ENCODE results near the gene CD160. TPM values are rescaled to one million over a fixed set of nuclear protein-coding genes. Genes with fewer than 3 reads are reported as not detected.
A peak's percentile ranks its signal among the peaks of the same experiment; 100 is the strongest.
"Not testable (repeated sequence)": the region's sequence is repeated elsewhere in the genome, so short reads cannot be mapped to it uniquely, and the experiment has no call there.

CD160 gene
- total and polyA plus RNA-seq, 4 donors, result 0.21 to 0.63 (median 0.52) TPM

DNA sequence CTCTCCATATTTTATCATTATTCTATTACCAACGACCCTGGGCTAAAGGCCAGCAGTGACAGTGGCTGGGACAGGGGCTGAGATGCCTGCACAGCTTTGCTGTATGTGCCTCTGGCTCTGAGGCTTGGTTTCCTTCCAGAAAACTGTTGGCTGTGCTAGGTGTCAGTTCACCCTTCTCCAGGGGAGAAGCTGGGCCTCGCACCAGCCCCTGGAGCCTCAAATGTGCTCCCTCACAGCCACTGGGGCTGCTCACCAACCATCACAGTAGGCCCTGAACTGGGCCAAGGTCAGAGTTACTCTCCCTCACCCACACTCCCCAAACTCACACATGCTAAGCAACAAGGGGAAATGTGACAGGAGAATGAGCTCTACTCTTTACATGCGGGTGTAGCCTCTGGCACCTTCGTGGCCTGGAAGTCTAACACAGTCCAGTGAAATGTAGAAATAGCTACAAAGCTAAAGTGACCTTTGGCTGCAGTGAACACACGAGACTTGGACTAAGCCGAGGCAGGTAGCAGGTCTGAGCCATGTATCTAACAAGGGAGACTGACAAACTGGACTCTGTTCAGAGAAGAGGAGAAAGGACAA lies 4.7 kb upstream of the CD160 start:
- H3K36me3 ChIP-seq (ENCODE audit: control insufficient read depth in 4 of 4, insufficient read depth in 4 of 4, low read length in 4 of 4), result no peaks in the 10 kb centered on the region
- DNase-seq, result peak; percentile 22 to 51 (median 40)
- H3K4me1 ChIP-seq (ENCODE audit: control insufficient read depth in 5 of 5, insufficient read depth in 5 of 5, low read length in 5 of 5), result no peaks in the 10 kb centered on the region
- H3K27ac ChIP-seq (ENCODE audit: low read depth in 1 of 2, low read length in 1 of 2), result no peak overlapping the region
- H3K9ac ChIP-seq (ENCODE audit: insufficient read depth in 1 of 2, low read length in 2 of 2), result no peak overlapping the region
- WGBS, 2 donors, result 80% methylated on average over 6 of the region's 6 CpGs
- no peak overlapping the region for H3K4me3 ChIP-seq
- ATAC-seq (ENCODE audit: insufficient read depth, low FRiP score), result no peak
- TF ChIP-seq, protein P1, sequence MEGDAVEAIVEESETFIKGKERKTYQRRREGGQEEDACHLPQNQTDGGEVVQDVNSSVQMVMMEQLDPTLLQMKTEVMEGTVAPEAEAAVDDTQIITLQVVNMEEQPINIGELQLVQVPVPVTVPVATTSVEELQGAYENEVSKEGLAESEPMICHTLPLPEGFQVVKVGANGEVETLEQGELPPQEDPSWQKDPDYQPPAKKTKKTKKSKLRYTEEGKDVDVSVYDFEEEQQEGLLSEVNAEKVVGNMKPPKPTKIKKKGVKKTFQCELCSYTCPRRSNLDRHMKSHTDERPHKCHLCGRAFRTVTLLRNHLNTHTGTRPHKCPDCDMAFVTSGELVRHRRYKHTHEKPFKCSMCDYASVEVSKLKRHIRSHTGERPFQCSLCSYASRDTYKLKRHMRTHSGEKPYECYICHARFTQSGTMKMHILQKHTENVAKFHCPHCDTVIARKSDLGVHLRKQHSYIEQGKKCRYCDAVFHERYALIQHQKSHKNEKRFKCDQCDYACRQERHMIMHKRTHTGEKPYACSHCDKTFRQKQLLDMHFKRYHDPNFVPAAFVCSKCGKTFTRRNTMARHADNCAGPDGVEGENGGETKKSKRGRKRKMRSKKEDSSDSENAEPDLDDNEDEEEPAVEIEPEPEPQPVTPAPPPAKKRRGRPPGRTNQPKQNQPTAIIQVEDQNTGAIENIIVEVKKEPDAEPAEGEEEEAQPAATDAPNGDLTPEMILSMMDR (IDR thresholded peaks at IDR 0.05; ENCODE audit: control extremely low read depth, extremely low read depth), result no peak
- peaks cover 0 to 4% (median 2%) of the 10 kb centered on the region in 3 donors for H3K27me3 ChIP-seq (ENCODE audit: control insufficient read depth in 3 of 3, insufficient read depth in 3 of 3, low read length in 2 of 3)
- H3K9me3 ChIP-seq (ENCODE audit: control insufficient read depth in 4 of 4, insufficient read depth in 3 of 4, low read length in 3 of 4), result peaks cover 0 to 2% (median 0%) of the 10 kb centered on the region in 4 donors

DNA sequence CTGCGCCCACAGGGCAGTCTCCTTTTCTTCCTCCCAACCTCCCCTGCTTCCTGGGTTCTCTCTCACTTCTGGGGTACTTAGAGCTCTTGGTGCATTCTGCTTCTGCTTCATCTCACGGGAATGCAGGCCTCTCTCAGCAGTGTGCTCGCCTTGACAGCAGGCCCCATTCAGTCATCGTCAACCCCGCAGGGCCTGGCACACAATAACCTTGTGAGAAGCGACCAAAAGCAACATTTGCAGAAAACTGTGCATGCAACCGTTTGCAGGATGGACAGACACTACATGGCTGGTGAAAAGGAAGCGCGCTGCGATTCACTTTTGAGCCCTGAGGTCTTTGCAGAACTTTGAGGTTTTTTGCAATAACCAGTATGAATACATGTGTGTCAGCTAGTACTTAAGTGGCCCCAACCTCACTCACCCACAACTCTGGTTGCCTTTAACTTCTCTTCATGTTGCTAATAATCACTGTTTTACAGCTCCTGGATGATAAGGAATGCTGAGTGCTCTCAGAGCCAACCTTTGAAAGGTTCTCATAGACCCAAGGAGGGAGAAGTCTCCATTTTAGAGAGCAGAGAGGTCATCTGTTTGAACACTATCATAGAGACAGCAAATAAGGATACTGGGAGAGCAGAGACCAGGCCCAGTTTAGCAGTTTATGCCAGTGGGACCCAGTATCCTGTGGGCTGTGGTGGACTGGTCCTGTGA lies 2.5 kb upstream of the CD160 start:
- WGBS, 2 donors, result 73 to 74% methylated on average over 10 of the region's 10 CpGs
- Histone ChIP-seq H3K27me3 (ENCODE audit: control insufficient read depth in 3 of 3, insufficient read depth in 3 of 3, low read length in 2 of 3) (peaks cover 0 to 10% (median 2%) of the 10 kb centered on the region in 3 donors), H3K4me1 (ENCODE audit: control insufficient read depth in 5 of 5, insufficient read depth in 5 of 5, low read length in 5 of 5) (peaks cover 0 to 8% (median 3%) of the 10 kb centered on the region in 5 donors), H3K27ac (ENCODE audit: low read depth in 1 of 2, low read length in 1 of 2) (no peak overlapping the region), H3K36me3 (ENCODE audit: control insufficient read depth in 4 of 4, insufficient read depth in 4 of 4, low read length in 4 of 4) (no peaks in the 10 kb centered on the region), H3K9me3 (ENCODE audit: control insufficient read depth in 4 of 4, insufficient read depth in 3 of 4, low read length in 3 of 4) (peaks cover 0 to under 1% (median 0%) of the 10 kb centered on the region in 4 donors), H3K9ac (ENCODE audit: insufficient read depth in 1 of 2, low read length in 2 of 2) (no peak overlapping the region), H3K4me3 (no peak overlapping the region)
- ATAC-seq (ENCODE audit: insufficient read depth, low FRiP score), result no peak
- TF ChIP-seq, protein P1 (IDR thresholded peaks at IDR 0.05; ENCODE audit: control extremely low read depth, extremely low read depth), result no peak
- DNase-seq, result no peak

DNA sequence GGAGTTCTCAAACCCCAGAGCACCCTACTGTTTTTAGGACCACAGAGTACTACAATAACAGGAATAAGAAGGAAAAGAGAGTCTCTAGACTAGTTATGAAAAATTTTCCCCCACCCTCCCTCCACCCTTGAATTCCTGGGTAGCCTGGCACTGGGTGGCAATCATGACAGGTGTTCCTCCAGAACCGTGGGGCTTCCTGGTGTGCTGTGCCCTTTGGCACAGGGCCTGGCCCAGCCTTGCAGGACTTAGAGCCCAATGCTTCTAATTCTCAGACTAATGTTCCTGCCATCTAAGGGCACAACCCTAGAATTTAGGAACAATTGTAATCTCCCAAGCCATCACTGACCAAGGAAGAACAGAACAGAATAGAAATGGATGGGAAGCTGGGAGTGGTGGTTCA lies 1.5 kb upstream of the CD160 start:
- ATAC-seq (ENCODE audit: insufficient read depth, low FRiP score) (no peak), DNase-seq (no peak)
- Histone ChIP-seq H3K27me3 (ENCODE audit: control insufficient read depth in 3 of 3, insufficient read depth in 3 of 3, low read length in 2 of 3) (peaks cover 0 to 10% (median 2%) of the 10 kb centered on the region in 3 donors), H3K27ac (ENCODE audit: low read depth in 1 of 2, low read length in 1 of 2) (no peak overlapping the region), H3K4me3 (no peak overlapping the region), H3K9me3 (ENCODE audit: control insufficient read depth in 4 of 4, insufficient read depth in 3 of 4, low read length in 3 of 4) (no peaks in the 10 kb centered on the region), H3K36me3 (ENCODE audit: control insufficient read depth in 4 of 4, insufficient read depth in 4 of 4, low read length in 4 of 4) (no peaks in the 10 kb centered on the region), H3K4me1 (ENCODE audit: control insufficient read depth in 5 of 5, insufficient read depth in 5 of 5, low read length in 5 of 5) (peaks cover 0 to 8% (median 3%) of the 10 kb centered on the region in 5 donors), H3K9ac (ENCODE audit: insufficient read depth in 1 of 2, low read length in 2 of 2) (no peak overlapping the region)
- WGBS, 2 donors, result 53 to 75% methylated on average over 1 of the region's 1 CpG
- TF ChIP-seq, protein P1 (IDR thresholded peaks at IDR 0.05; ENCODE audit: control extremely low read depth, extremely low read depth), result no peak

DNA sequence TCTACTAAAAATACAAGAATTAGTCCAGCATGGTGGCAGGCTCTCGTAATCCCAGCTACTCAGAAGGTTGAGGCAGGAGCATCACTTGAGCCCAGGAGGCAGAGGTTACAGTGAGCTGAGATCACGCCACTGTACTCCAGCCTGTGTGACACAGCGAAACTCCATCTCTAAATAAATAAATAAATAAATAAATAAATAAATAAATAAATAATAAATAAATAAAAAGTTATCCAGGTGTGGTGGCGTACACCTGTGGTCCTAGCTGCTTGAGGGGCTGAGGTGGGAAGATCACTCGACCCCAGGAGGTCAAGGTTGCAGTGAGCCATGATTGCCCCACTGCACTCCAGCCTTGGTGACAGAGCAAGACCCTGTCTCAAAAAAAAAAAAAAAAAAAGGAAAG lies 834 bp upstream of the CD160 start:
- not testable (repeated sequence) for DNase-seq; H3K9ac ChIP-seq (ENCODE audit: insufficient read depth in 1 of 2, low read length in 2 of 2); H3K36me3 ChIP-seq (ENCODE audit: control insufficient read depth in 4 of 4, insufficient read depth in 4 of 4, low read length in 4 of 4); H3K9me3 ChIP-seq (ENCODE audit: control insufficient read depth in 4 of 4, insufficient read depth in 3 of 4, low read length in 3 of 4); H3K4me1 ChIP-seq (ENCODE audit: control insufficient read depth in 5 of 5, insufficient read depth in 5 of 5, low read length in 5 of 5); ATAC-seq (ENCODE audit: insufficient read depth, low FRiP score); H3K27ac ChIP-seq (ENCODE audit: low read depth in 1 of 2, low read length in 1 of 2); H3K4me3 ChIP-seq
- H3K27me3 ChIP-seq (ENCODE audit: control insufficient read depth in 3 of 3, insufficient read depth in 3 of 3, low read length in 2 of 3), result peaks cover 0 to 10% (median 2%) of the 10 kb centered on the region in 3 donors
- 96 to 97% methylated on average over 5 of the region's 5 CpGs for WGBS, 2 donors

Measured in lung (tissue), 12 donors.